ENCODE results near the gene TPRA1.

Gene TPRA1

DNA sequence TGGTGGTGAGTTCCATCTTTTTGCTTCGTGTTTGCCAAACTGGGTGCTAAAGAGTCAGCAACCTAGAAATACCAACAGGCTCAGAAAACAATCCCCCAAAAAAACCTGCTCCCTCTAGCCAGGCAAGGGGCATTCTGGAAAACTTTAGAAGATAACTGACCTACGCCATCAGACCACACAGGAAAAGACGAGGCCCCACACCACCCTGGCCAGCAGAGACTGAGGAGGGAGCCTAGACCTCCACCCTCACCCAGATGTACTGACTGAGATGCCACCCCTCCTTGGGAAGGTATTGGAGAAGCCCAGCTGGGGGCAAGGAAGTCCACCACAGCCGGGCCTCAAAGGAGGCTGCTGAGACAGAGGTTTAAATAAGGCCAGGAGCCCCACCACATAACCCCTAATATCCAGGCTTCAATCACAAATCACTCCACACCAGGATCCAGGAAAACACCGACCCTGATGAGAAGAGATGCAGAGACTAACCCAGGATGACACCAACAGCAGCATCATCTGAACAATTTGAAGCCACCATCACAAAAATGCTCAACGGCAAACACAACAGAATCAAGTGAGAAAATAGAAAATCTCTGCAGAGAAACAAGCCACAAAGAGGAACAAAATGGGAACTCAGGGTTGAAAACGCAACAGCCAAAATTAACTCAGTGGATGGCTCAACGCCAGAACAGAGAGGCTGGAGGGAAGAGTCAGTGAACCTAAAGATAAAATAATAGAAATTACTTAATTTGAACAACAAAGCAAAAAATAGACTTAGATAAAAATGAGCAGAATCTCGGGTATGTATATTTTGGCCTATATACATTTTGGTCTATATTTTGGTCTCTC lies 61.0 kb downstream of the TPRA1 start:
- H3K4me3 ChIP-seq (ENCODE audit: low read length), result no peak overlapping the region
- no peaks in the 10 kb centered on the region for H3K27me3 ChIP-seq (ENCODE audit: insufficient read depth, low read length)
- no peaks in the 10 kb centered on the region for H3K36me3 ChIP-seq (ENCODE audit: insufficient read depth, low read length)
- peaks cover 2% of the 10 kb centered on the region for H3K9me3 ChIP-seq (ENCODE audit: low read length)
- H2AFZ ChIP-seq (ENCODE audit: low read depth, low read length), result no peak overlapping the region
- H3K4me1 ChIP-seq (ENCODE audit: insufficient read depth, low read length), result peaks cover 15% of the 10 kb centered on the region

DNA sequence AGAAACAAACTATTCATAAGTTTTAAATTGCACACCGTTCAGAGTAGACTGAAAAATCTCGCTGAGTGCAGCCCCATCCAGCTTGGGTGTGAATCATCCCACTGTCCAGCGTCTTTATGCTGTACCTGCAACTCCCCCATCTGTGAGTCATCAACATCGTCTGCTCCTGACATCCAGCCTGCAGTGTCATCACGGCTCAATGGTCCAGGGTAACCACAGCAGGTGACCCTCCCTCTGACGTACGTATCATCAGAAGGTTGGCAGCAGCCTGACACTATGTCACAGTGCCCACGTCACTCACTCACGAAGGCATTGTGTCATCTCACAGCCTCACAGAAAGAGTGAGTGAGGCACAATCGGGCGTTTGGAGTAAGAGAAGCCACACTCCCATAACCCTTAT lies 65.2 kb downstream of the TPRA1 start:
- peaks cover 22% of the 10 kb centered on the region for H3K4me1 ChIP-seq (ENCODE audit: insufficient read depth, low read length)

DNA sequence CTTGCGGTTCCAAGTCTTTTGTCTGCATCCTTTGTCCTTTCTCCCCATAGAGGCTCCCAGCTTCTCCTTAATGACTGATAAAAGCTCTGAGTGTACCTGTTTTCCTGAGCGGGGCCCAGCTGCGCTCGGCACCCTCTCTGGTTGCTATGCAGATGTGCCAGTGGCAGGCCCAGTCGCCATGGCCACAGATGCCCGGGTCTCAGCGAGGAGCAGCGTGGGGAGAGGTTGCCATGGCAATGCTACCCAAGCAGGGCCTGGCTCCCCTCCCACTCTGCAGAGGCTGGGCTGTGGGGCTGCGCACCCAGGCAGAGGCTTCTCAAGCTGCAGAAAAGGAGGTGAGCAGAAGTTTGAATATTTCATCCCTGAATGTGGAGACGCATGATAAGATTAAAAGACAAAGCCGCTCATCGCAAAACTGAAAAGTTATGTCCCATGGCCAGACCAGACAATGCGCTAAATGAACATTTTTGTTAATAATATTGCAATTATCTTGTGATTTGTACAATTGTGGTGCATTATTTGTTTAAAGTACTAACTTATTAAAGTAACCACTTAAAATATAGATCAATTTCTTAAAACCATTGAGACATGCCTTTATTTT lies 66.1 kb downstream of the TPRA1 start:
- H3K4me3 ChIP-seq (ENCODE audit: low read length), result no peak overlapping the region
- peaks cover 5% of the 10 kb centered on the region for H3K27me3 ChIP-seq (ENCODE audit: insufficient read depth, low read length)
- H3K4me1 ChIP-seq (ENCODE audit: insufficient read depth, low read length), result peaks cover 22% of the 10 kb centered on the region
- H3K36me3 ChIP-seq (ENCODE audit: insufficient read depth, low read length), result no peaks in the 10 kb centered on the region
- H3K9me3 ChIP-seq (ENCODE audit: low read length), result peaks cover 2% of the 10 kb centered on the region
- H2AFZ ChIP-seq (ENCODE audit: low read depth, low read length), result no peak overlapping the region

More for the DNA sequence above, 65.2 kb downstream of the TPRA1 start:
- Histone ChIP-seq H3K27me3 (ENCODE audit: insufficient read depth, low read length) (peaks cover 3% of the 10 kb centered on the region), H2AFZ (ENCODE audit: low read depth, low read length) (no peak overlapping the region), H3K9me3 (ENCODE audit: low read length) (peaks cover 2% of the 10 kb centered on the region), H3K36me3 (ENCODE audit: insufficient read depth, low read length) (no peaks in the 10 kb centered on the region), H3K4me3 (ENCODE audit: low read length) (no peak overlapping the region)
